ENCODE data around the gene SHMT2.

DNA sequence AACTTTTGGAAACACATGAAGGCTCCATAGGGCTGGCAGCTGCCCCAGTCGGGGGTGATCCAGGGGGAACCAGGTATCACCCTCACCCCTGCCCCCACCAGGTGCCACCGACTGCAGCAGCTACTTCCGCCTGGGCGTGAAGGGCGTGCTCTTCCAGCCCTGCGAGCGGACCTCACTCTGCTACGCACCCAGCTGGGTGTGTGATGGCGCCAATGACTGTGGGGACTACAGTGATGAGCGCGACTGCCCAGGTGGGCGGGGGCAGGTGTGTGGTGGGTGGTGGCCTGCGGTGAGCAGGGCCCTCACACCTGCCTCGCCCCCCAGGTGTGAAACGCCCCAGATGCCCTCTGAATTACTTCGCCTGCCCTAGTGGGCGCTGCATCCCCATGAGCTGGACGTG, 35.3 kb upstream of the SHMT2 start:
- TF ChIP-seq RARB (CRISPR knock-in tag; IDR thresholded peaks at IDR 0.05) (no peak), PATZ1 (CRISPR knock-in tag; IDR thresholded peaks at IDR 0.05; ENCODE audit: borderline replicate concordance) (no peak), CSRNP3 (CRISPR knock-in tag; IDR thresholded peaks at IDR 0.05) (no peak), GLIS3 (CRISPR knock-in tag; IDR thresholded peaks at IDR 0.05) (no peak), ESRRG (CRISPR knock-in tag; IDR thresholded peaks at IDR 0.05) (no peak), ISL1 (CRISPR knock-in tag; IDR thresholded peaks at IDR 0.05) (no peak), ZFP30 (CRISPR knock-in tag; IDR thresholded peaks at IDR 0.05) (no peak), POU6F1 (CRISPR knock-in tag; IDR thresholded peaks at IDR 0.05; ENCODE audit: borderline replicate concordance, low read depth) (no peak), TOX (CRISPR knock-in tag; IDR thresholded peaks at IDR 0.05; ENCODE audit: borderline replicate concordance) (no peak), ZFP3 (CRISPR knock-in tag; IDR thresholded peaks at IDR 0.05) (no peak), SNAI2 (CRISPR knock-in tag; IDR thresholded peaks at IDR 0.05) (no peak)
- TF ChIP-seq, protein P1, sequence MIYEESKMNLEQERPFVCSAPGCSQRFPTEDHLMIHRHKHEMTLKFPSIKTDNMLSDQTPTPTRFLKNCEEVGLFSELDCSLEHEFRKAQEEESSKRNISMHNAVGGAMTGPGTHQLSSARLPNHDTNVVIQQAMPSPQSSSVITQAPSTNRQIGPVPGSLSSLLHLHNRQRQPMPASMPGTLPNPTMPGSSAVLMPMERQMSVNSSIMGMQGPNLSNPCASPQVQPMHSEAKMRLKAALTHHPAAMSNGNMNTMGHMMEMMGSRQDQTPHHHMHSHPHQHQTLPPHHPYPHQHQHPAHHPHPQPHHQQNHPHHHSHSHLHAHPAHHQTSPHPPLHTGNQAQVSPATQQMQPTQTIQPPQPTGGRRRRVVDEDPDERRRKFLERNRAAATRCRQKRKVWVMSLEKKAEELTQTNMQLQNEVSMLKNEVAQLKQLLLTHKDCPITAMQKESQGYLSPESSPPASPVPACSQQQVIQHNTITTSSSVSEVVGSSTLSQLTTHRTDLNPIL (CRISPR knock-in tag; IDR thresholded peaks at IDR 0.05; ENCODE audit: low read depth) = no peak
